Umbilical cord (tissue), 2 donors: ENCODE measurements around the gene KCNH1. TPM values are rescaled to one million over a fixed set of nuclear protein-coding genes. Genes with fewer than 3 reads are reported as not detected.

Experiments
- DNase-seq: peaks from one replicate; pipeline ENCODE4 v3.0.0-alpha.2; 2015; ENCODE audit warnings: low spot score
- total RNA-seq: library from RNA; depleted of rRNA; stranded (reverse); fragments of >200 nt; gene quantifications from one replicate; pipeline ENCODE4 v1.2.3, GENCODE V29; 2014; ENCODE audit warnings: low replicate concordance; ENCODE audit not compliant: insufficient read depth

Gene KCNH1
- total RNA-seq: 1.2 TPM

GRCh38 chr1:211133836-211134669, at the start of gene KCNH1:
KCNH1 (minus strand) TSS chr1:211134148; CDS start chr1:211133945, 203 bp downstream.
- DNase-seq: peak; percentile 82

GRCh38 chr1:211182746-211183145, 48.8 kb upstream of the KCNH1 start:
- DNase-seq: no peak

- DNase-seq: no peak
Observed at GRCh38 chr1:211174375-211174774, 40.4 kb upstream of the KCNH1 start.

- no peak for DNase-seq
Observed at GRCh38 chr1:211172657-211173056, 38.7 kb upstream of the KCNH1 start.

- DNase-seq: no peak
Observed at GRCh38 chr1:211169353-211169752, 35.4 kb upstream of the KCNH1 start.

GRCh38 chr1:211158866-211159265, 24.9 kb upstream of the KCNH1 start:
- DNase-seq: no peak

GRCh38 chr1:211155040-211155439, 21.1 kb upstream of the KCNH1 start:
- DNase-seq: no peak

GRCh38 chr1:211153932-211154331, 20.0 kb upstream of the KCNH1 start:
- DNase-seq: no peak

- no peak for DNase-seq
Observed at GRCh38 chr1:211148366-211148765, 14.4 kb upstream of the KCNH1 start.

GRCh38 chr1:211145944-211146343, 12.0 kb upstream of the KCNH1 start:
- DNase-seq: peak; percentile 18

GRCh38 chr1:211135342-211135950, 1.5 kb upstream of the KCNH1 start:
- DNase-seq: peak; percentile 74

- peak; percentile 14 for DNase-seq
Observed at GRCh38 chr1:211133393-211133835, 534 bp downstream of the KCNH1 start.

GRCh38 chr1:211132721-211133392, 1.1 kb downstream of the KCNH1 start:
- no peak for DNase-seq

GRCh38 chr1:211129776-211130175, 4.2 kb downstream of the KCNH1 start:
- DNase-seq: no peak

- no peak for DNase-seq
Observed at GRCh38 chr1:211127166-211127565, 6.8 kb downstream of the KCNH1 start.

- no peak for DNase-seq
Observed at GRCh38 chr1:211126622-211127021, 7.3 kb downstream of the KCNH1 start.

GRCh38 chr1:211118407-211119102, 15.4 kb downstream of the KCNH1 start:
- no peak for DNase-seq

- DNase-seq: no peak
Observed at GRCh38 chr1:211114446-211114845, 19.5 kb downstream of the KCNH1 start.

GRCh38 chr1:211113566-211113965, 20.4 kb downstream of the KCNH1 start:
- no peak for DNase-seq

- no peak for DNase-seq
Observed at GRCh38 chr1:211111351-211111750, 22.6 kb downstream of the KCNH1 start.

GRCh38 chr1:211101481-211101880, 32.5 kb downstream of the KCNH1 start:
- no peak for DNase-seq

GRCh38 chr1:211099393-211099792, 34.6 kb downstream of the KCNH1 start:
- DNase-seq: no peak
